K562 (cell line): ENCODE results near the gene ANO7. TPM values are rescaled to one million over a fixed set of nuclear protein-coding genes. Genes with fewer than 3 reads are reported as not detected.

Experiments
- ARID4B ChIP-seq: sonication (generic); formaldehyde crosslinking; IDR thresholded peaks from 2 replicates; pipeline ENCODE4 v1.8.0; 2022; ENCODE audit warnings: mild to moderate bottlenecking, missing genetic modification reagents
- CCNT2 ChIP-seq: IDR thresholded peaks from 2 replicates; pipeline ENCODE4 v1.6.1; 2011; ENCODE audit warnings: borderline replicate concordance, low read depth, mild to moderate bottlenecking, moderate library complexity, mixed read lengths, low read length; ENCODE audit not compliant: insufficient read length; ENCODE audit errors: extremely low read depth
- EP400 ChIP-seq: fragments of 450-650 bp; IDR thresholded peaks from 2 replicates; pipeline ENCODE4 v1.6.1; 2017; ENCODE audit warnings: antibody characterized with exemption, mild to moderate bottlenecking, moderate library complexity
- EWSR1 ChIP-seq: fragments of 450-650 bp; IDR thresholded peaks from 2 replicates; pipeline ENCODE4 v1.6.1; 2018; ENCODE audit warnings: borderline replicate concordance, mild to moderate bottlenecking, low read depth, moderate library complexity; ENCODE audit not compliant: partially characterized antibody
- GABPB1 ChIP-seq: sonication (generic); formaldehyde crosslinking; IDR thresholded peaks from 2 replicates; pipeline ENCODE4 v1.8.0; 2022; ENCODE audit warnings: mild to moderate bottlenecking, missing genetic modification reagents
- HMGN3 ChIP-seq: IDR thresholded peaks from 2 replicates; pipeline ENCODE4 v1.6.1; 2011; ENCODE audit warnings: borderline replicate concordance, low read depth, mild to moderate bottlenecking, mixed read lengths, low read length; ENCODE audit not compliant: insufficient read length; ENCODE audit errors: extremely low read depth
- MYC ChIP-seq, 2 experiments: fragments of 250-450 bp in 1 of 2; sonication (Bioruptor Pico) in 1 of 2; IDR thresholded peaks; 2 replicates each; pipeline versions ENCODE4 v1.5.1 to v1.6.1; 2012 to 2021; ENCODE audit warnings: low read depth in 2 of 2, borderline replicate concordance in 1 of 2, improper control_type of control experiment in 1 of 2, low read length in 1 of 2, mild to moderate bottlenecking in 1 of 2, moderate library complexity in 1 of 2
- MYNN ChIP-seq, 2 experiments: sonication (generic); formaldehyde crosslinking in 1 of 2; IDR thresholded peaks; 2 replicates each; pipeline versions ENCODE4 v1.5.0 to v1.6.1; 2016 to 2020; ENCODE audit warnings: antibody characterized with exemption in 1 of 2, missing genetic modification reagents in 1 of 2
- PHF8 ChIP-seq: fragments of 200-600 bp; sonication (generic); IDR thresholded peaks from 2 replicates; pipeline ENCODE4 v1.6.1; 2012; ENCODE audit warnings: mixed run types, mild to moderate bottlenecking, inconsistent platforms, low read length, moderate library complexity, borderline replicate concordance
- RBFOX2 ChIP-seq: fragments of 200-400 bp; formaldehyde crosslinking; IDR thresholded peaks from 2 replicates; pipeline ENCODE4 v1.6.1; 2017; ENCODE audit warnings: low read depth, mild to moderate bottlenecking, low read length, moderate library complexity
- SAFB ChIP-seq: fragments of 200-400 bp; formaldehyde crosslinking; IDR thresholded peaks from 2 replicates; pipeline ENCODE4 v1.6.1; 2017; ENCODE audit warnings: low read depth, low read length, borderline replicate concordance
- TFAP4 ChIP-seq: sonication (generic); formaldehyde crosslinking; IDR thresholded peaks from 2 replicates; pipeline ENCODE4 v1.8.0; 2022; ENCODE audit warnings: missing genetic modification reagents, mild to moderate bottlenecking, moderate library complexity, borderline replicate concordance
- VEZF1 ChIP-seq: fragments of 200-800 bp; sonication (Bioruptor generic); IDR thresholded peaks from 2 replicates; pipeline ENCODE4 v1.6.1; 2017; ENCODE audit warnings: missing genetic modification characterization, missing compliant biosample characterization
- ZEB2 ChIP-seq: fragments of 450-650 bp; IDR thresholded peaks from 2 replicates; pipeline ENCODE4 v1.6.1; 2016
- ZFX ChIP-seq: sonication (generic); formaldehyde crosslinking; IDR thresholded peaks from 2 replicates; pipeline ENCODE4 v1.8.0; 2022; ENCODE audit warnings: mild to moderate bottlenecking, missing genetic modification reagents, moderate library complexity
- ZNF398 ChIP-seq: fragments of 250-450 bp; sonication (Bioruptor Pico); IDR thresholded peaks from 2 replicates; pipeline ENCODE4 v1.8.0; 2021; ENCODE audit warnings: moderate library complexity, mild to moderate bottlenecking, inconsistent platforms
- polyA plus RNA-seq, 8 experiments: library from polyadenylated mRNA; depleted of rRNA in 4 of 8; stranded (reverse) in 5 of 8; unstranded in 3 of 8; fragments of >200 nt; fragmentation: Nextera tagmentation in 2 of 8; fragmentation: Illumina TruSeq in 1 of 8; extraction: Ambion mirVana in 2 of 8; extraction: Trizol in 1 of 8; gene quantifications; 2 replicates each; pipeline versions ENCODE4 v1.2.1 to v1.2.3, GENCODE V29; 2011 to 2014; ENCODE audit warnings: inconsistent platforms in 1 of 8, missing spikeins in 1 of 8
- total RNA-seq, 7 experiments: library from RNA; depleted of rRNA in 6 of 7; stranded (reverse); fragments of >200 nt in 6 of 7; fragmentation: Illumina TruSeq in 2 of 7; extraction: Trizol in 2 of 7; gene quantifications; 2 replicates each; pipeline versions ENCODE4 v1.2.1 to v1.2.3, GENCODE V29; 2011 to 2021; ENCODE audit warnings: low replicate concordance in 1 of 7

Gene ANO7
- total and polyA plus RNA-seq, 9 of the 15 experiments (the other 6 are each of a cell fraction or from before 2014, with no cell fraction given), result 0.28 to 5.1 (median 1.1) TPM

GRCh38 chr2:241217320-241218031, 29.0 kb downstream of the ANO7 start (continued):
- no peak for TF ChIP-seq ZNF398 (CRISPR knock-in tag)
- 0 out of 2 replicates have a peak, but pooled peaks have one; percentile 19 for TF ChIP-seq ARID4B (CRISPR knock-in tag)
- TF ChIP-seq TFAP4, result peak; percentile 54; the same call in 1 of the 2 replicates
- TF ChIP-seq ZEB2, result peak; percentile 32; the same call in 1 of the 2 replicates
- TF ChIP-seq RBFOX2, result peak; percentile 55; the same call in 1 of the 2 replicates
- peak; percentile 24; the same call in 1 of the 2 replicates for TF ChIP-seq EP400
- TF ChIP-seq GABPB1 (CRISPR knock-in tag), result peak; percentile 28; the same call in 1 of the 2 replicates
- TF ChIP-seq PHF8, result peak; percentile 46; the same call in 1 of the 2 replicates
- TF ChIP-seq MYNN (IDR thresholded peaks at IDR 0.05), result no peak
- TF ChIP-seq MYNN (CRISPR knock-in tag; IDR thresholded peaks at IDR 0.05), result no peak
- peak; percentile 36; the same call in 1 of the 2 replicates for TF ChIP-seq SAFB
- peak; percentile 7 for TF ChIP-seq CCNT2
- peak; percentile 38; the same call in 1 of the 2 replicates for TF ChIP-seq MYC (IDR thresholded peaks at IDR 0.05; ENCODE audit: low read depth, low read length)
- TF ChIP-seq MYC (CRISPR knock-in tag; IDR thresholded peaks at IDR 0.05; ENCODE audit: borderline replicate concordance, low read depth), result no peak
- no peak for TF ChIP-seq HMGN3
- no peak for TF ChIP-seq EWSR1
- peak; percentile 68 for TF ChIP-seq ZFX
- TF ChIP-seq VEZF1 (CRISPR knock-in tag), result peak; percentile 85
